ENCODE measurements around the gene BMP7.

DNA sequence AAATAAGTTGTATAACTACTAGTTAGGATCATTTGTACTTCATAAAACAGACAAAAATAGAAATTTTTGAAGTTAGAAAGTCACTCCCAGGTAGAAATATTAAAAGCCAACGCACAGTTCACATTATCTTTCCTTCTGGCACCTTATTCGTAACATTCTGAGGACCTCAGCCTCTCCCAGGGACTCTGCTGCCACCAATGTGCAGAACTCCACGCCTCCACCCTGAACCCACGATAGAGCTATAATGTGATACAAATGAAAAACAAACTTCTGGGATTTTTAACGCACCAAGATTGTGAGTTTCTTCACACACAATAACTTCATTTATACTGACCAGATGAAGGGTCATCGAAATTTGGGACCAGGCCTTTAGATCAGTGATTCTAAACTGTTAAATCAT, 9.5 kb downstream of the BMP7 start:
- no peak for TF ChIP-seq EZH2 (IDR thresholded peaks at IDR 0.05; ENCODE audit: borderline replicate concordance, low read depth, low read length, poor library complexity, severe bottlenecking)
- TF ChIP-seq, protein P1, sequence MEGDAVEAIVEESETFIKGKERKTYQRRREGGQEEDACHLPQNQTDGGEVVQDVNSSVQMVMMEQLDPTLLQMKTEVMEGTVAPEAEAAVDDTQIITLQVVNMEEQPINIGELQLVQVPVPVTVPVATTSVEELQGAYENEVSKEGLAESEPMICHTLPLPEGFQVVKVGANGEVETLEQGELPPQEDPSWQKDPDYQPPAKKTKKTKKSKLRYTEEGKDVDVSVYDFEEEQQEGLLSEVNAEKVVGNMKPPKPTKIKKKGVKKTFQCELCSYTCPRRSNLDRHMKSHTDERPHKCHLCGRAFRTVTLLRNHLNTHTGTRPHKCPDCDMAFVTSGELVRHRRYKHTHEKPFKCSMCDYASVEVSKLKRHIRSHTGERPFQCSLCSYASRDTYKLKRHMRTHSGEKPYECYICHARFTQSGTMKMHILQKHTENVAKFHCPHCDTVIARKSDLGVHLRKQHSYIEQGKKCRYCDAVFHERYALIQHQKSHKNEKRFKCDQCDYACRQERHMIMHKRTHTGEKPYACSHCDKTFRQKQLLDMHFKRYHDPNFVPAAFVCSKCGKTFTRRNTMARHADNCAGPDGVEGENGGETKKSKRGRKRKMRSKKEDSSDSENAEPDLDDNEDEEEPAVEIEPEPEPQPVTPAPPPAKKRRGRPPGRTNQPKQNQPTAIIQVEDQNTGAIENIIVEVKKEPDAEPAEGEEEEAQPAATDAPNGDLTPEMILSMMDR (conservative IDR thresholded peaks at IDR 0.05; ENCODE audit: low read depth, low read length) = no peak

All from A673 (cell line).